IPS-15b (cell line): ENCODE results near the gene ELAVL3.

Experiments used
- H3K27me3 ChIP-seq: one replicate; pipeline ENCODE4 v1.6.1; 2013; ENCODE audit warnings: low read length; ENCODE audit not compliant: control insufficient read depth, insufficient read depth
- H3K36me3 ChIP-seq: one replicate; pipeline ENCODE4 v1.6.1; 2013; ENCODE audit warnings: low read length; ENCODE audit not compliant: control insufficient read depth, insufficient read depth
- H3K4me1 ChIP-seq: one replicate; pipeline ENCODE4 v1.6.1; 2013; ENCODE audit warnings: mild to moderate bottlenecking, low read length; ENCODE audit not compliant: control insufficient read depth, insufficient read depth
- H3K4me3 ChIP-seq: one replicate; pipeline ENCODE4 v1.5.1; 2013; ENCODE audit warnings: low read depth, low read length
- H3K9ac ChIP-seq: one replicate; pipeline ENCODE4 v1.6.1; 2013; ENCODE audit warnings: low read depth, mild to moderate bottlenecking, low read length
- H3K9me3 ChIP-seq: one replicate; pipeline ENCODE4 v1.6.1; 2013; ENCODE audit warnings: mild to moderate bottlenecking, low read length; ENCODE audit not compliant: control insufficient read depth, insufficient read depth

The ELAVL3 gene

GRCh38 chr19:11504502-11505031 lies 23.7 kb upstream of the ELAVL3 start:
- Histone ChIP-seq H3K4me1 (no peaks in the 10 kb centered on the region), H3K9ac (peak overlapping the region; percentile 26), H3K36me3 (peaks cover 3% of the 10 kb centered on the region), H3K27me3 (no peaks in the 10 kb centered on the region), H3K9me3 (no peaks in the 10 kb centered on the region), H3K4me3 (peak overlapping the region; percentile 74)

GRCh38 chr19:11499890-11500420 lies 19.1 kb upstream of the ELAVL3 start:
- H3K4me3 ChIP-seq: no peak overlapping the region
- H3K4me1 ChIP-seq: no peaks in the 10 kb centered on the region
- peaks cover 3% of the 10 kb centered on the region for H3K36me3 ChIP-seq
- no peaks in the 10 kb centered on the region for H3K9me3 ChIP-seq
- H3K9ac ChIP-seq: no peak overlapping the region
- no peaks in the 10 kb centered on the region for H3K27me3 ChIP-seq

GRCh38 chr19:11499220-11499726 lies 18.4 kb upstream of the ELAVL3 start:
- H3K27me3 ChIP-seq: no peaks in the 10 kb centered on the region
- H3K36me3 ChIP-seq: peaks cover 3% of the 10 kb centered on the region
- no peak overlapping the region for H3K4me3 ChIP-seq

GRCh38 chr19:11496391-11497163 lies 15.7 kb upstream of the ELAVL3 start:
- H3K36me3 ChIP-seq: peaks cover 9% of the 10 kb centered on the region

More at GRCh38 chr19:11499220-11499726, 18.4 kb upstream of the ELAVL3 start:
- Histone ChIP-seq H3K4me1 (no peaks in the 10 kb centered on the region), H3K9ac (no peak overlapping the region), H3K9me3 (no peaks in the 10 kb centered on the region)

GRCh38 chr19:11495885-11496284 lies 15.0 kb upstream of the ELAVL3 start:
- Histone ChIP-seq H3K9me3 (no peaks in the 10 kb centered on the region), H3K9ac (no peak overlapping the region), H3K27me3 (no peaks in the 10 kb centered on the region), H3K4me3 (no peak overlapping the region), H3K4me1 (no peaks in the 10 kb centered on the region), H3K36me3 (peaks cover 9% of the 10 kb centered on the region)

More at GRCh38 chr19:11496391-11497163, 15.7 kb upstream of the ELAVL3 start:
- Histone ChIP-seq H3K27me3 (no peaks in the 10 kb centered on the region), H3K9me3 (no peaks in the 10 kb centered on the region), H3K4me3 (no peak overlapping the region), H3K4me1 (no peaks in the 10 kb centered on the region), H3K9ac (no peak overlapping the region)

- H3K9ac ChIP-seq: no peak overlapping the region
- H3K4me3 ChIP-seq: no peak overlapping the region
- H3K9me3 ChIP-seq: no peaks in the 10 kb centered on the region
- H3K27me3 ChIP-seq: no peaks in the 10 kb centered on the region
- H3K36me3 ChIP-seq: peaks cover 9% of the 10 kb centered on the region
- H3K4me1 ChIP-seq: no peaks in the 10 kb centered on the region
Measured at GRCh38 chr19:11495481-11495880, 14.6 kb upstream of the ELAVL3 start.

GRCh38 chr19:11494634-11495285 lies 13.9 kb upstream of the ELAVL3 start:
- H3K9me3 ChIP-seq: no peaks in the 10 kb centered on the region
- peaks cover 9% of the 10 kb centered on the region for H3K36me3 ChIP-seq
- H3K4me3 ChIP-seq: no peak overlapping the region
- H3K27me3 ChIP-seq: no peaks in the 10 kb centered on the region
- no peak overlapping the region for H3K9ac ChIP-seq
- no peaks in the 10 kb centered on the region for H3K4me1 ChIP-seq

- Histone ChIP-seq H3K9me3 (no peaks in the 10 kb centered on the region), H3K4me1 (no peaks in the 10 kb centered on the region), H3K9ac (no peak overlapping the region), H3K36me3 (peaks cover 6% of the 10 kb centered on the region), H3K4me3 (no peak overlapping the region), H3K27me3 (no peaks in the 10 kb centered on the region)
Measured at GRCh38 chr19:11489378-11489777, 8.5 kb upstream of the ELAVL3 start.

GRCh38 chr19:11486661-11487503 lies 6.0 kb upstream of the ELAVL3 start:
- H3K4me1 ChIP-seq: no peaks in the 10 kb centered on the region
- H3K4me3 ChIP-seq: no peak overlapping the region
- H3K9me3 ChIP-seq: no peaks in the 10 kb centered on the region
- H3K9ac ChIP-seq: no peak overlapping the region
- H3K27me3 ChIP-seq: peaks cover 7% of the 10 kb centered on the region
- H3K36me3 ChIP-seq: no peaks in the 10 kb centered on the region

- Histone ChIP-seq H3K4me3 (no peak overlapping the region), H3K9me3 (no peaks in the 10 kb centered on the region), H3K27me3 (peaks cover 17% of the 10 kb centered on the region), H3K9ac (no peak overlapping the region), H3K36me3 (no peaks in the 10 kb centered on the region), H3K4me1 (no peaks in the 10 kb centered on the region)
Measured at GRCh38 chr19:11485245-11485837, 4.5 kb upstream of the ELAVL3 start.
